WTC11 (cell line): ENCODE data around the gene TBC1D4. TPM values are rescaled to one million over a fixed set of nuclear protein-coding genes. Genes with fewer than 3 reads are reported as not detected.

ENCODE experiments used
- ATAC-seq: fragments of 200-7000 bp; cut with Tn5 transposase; 2 replicates; pipeline ENCODE4 v1.10.0; 2021; ENCODE audit warnings: mild to moderate bottlenecking, moderate library complexity
- CTCF ChIA-PET: fragments of 300-600 bp; sonication (Branson Sonifier 250); formaldehyde crosslinking; loops from one replicate; lab custom pipeline; 2021; ENCODE audit warnings: antibody characterized with exemption; lab: Charles Lee
- POLR2A ChIA-PET: fragments of 350-600 bp; sonication (Branson Sonifier 250); formaldehyde crosslinking; loops from one replicate; lab custom pipeline; 2021; ENCODE audit warnings: antibody characterized with exemption; lab: Charles Lee
- DNase-seq: peaks from one replicate; pipeline ENCODE4 v3.0.0; 2021; ENCODE audit warnings: low spot score
- H3K27ac Mint-ChIP-seq: 2 replicates; pipeline ENCODE4 v1.8.0; 2021; ENCODE audit warnings: mixed read lengths
- H3K27me3 Mint-ChIP-seq: 2 replicates; pipeline ENCODE4 v1.8.0; 2021; ENCODE audit warnings: low read depth, mild to moderate bottlenecking, moderate library complexity, mixed read lengths
- H3K36me3 Mint-ChIP-seq: 2 replicates; pipeline ENCODE4 v1.8.0; 2021; ENCODE audit warnings: mixed read lengths
- H3K4me1 Mint-ChIP-seq: 2 replicates; pipeline ENCODE4 v1.8.0; 2022; ENCODE audit warnings: mixed read lengths
- H3K4me3 Mint-ChIP-seq: 2 replicates; pipeline ENCODE4 v1.8.0; 2021; ENCODE audit warnings: mild to moderate bottlenecking, moderate library complexity, mixed read lengths
- H3K9me3 Mint-ChIP-seq: 2 replicates; pipeline ENCODE4 v1.8.0; 2021; ENCODE audit warnings: mixed read lengths
- ATF3 ChIP-seq: sonication (generic); formaldehyde crosslinking; conservative IDR thresholded peaks from 2 replicates; pipeline ENCODE4 v1.8.1; 2022; ENCODE audit warnings: mild to moderate bottlenecking, missing genetic modification reagents
- ATF6 ChIP-seq: sonication (generic); formaldehyde crosslinking; IDR thresholded peaks from 2 replicates; pipeline ENCODE4 v1.8.1; 2023; ENCODE audit warnings: mild to moderate bottlenecking, missing genetic modification reagents
- CBFB ChIP-seq: sonication (generic); formaldehyde crosslinking; IDR thresholded peaks from 2 replicates; pipeline ENCODE4 v1.8.1; 2022; ENCODE audit warnings: mild to moderate bottlenecking, low read depth, missing genetic modification reagents
- ELF4 ChIP-seq: sonication (generic); formaldehyde crosslinking; IDR thresholded peaks from 2 replicates; pipeline ENCODE4 v1.8.1; 2022; ENCODE audit warnings: low read depth, mild to moderate bottlenecking, moderate library complexity, missing genetic modification reagents
- IRF2 ChIP-seq: sonication (generic); formaldehyde crosslinking; IDR thresholded peaks from 2 replicates; pipeline ENCODE4 v1.8.0; 2022; ENCODE audit warnings: low read depth, missing genetic modification reagents, borderline replicate concordance
- JAZF1 ChIP-seq: fragments of 250-450 bp; sonication (Bioruptor Pico); IDR thresholded peaks from 2 replicates; pipeline ENCODE4 v1.9.0; 2021; ENCODE audit warnings: moderate library complexity, mild to moderate bottlenecking, inconsistent platforms
- KAT7 ChIP-seq: sonication (generic); formaldehyde crosslinking; IDR thresholded peaks from 2 replicates; pipeline ENCODE4 v1.8.1; 2023; ENCODE audit warnings: missing genetic modification reagents, mild to moderate bottlenecking, borderline replicate concordance
- MAX ChIP-seq: sonication (generic); formaldehyde crosslinking; IDR thresholded peaks from 2 replicates; pipeline ENCODE4 v1.8.0; 2022; ENCODE audit warnings: mild to moderate bottlenecking, missing genetic modification reagents
- NFE2L1 ChIP-seq: sonication (generic); formaldehyde crosslinking; IDR thresholded peaks from 2 replicates; pipeline ENCODE4 v1.8.1; 2023; ENCODE audit warnings: missing genetic modification reagents
- NR2C2 ChIP-seq: sonication (generic); formaldehyde crosslinking; IDR thresholded peaks from 2 replicates; pipeline ENCODE4 v1.8.0; 2022; ENCODE audit warnings: mild to moderate bottlenecking, missing genetic modification reagents
- RORB ChIP-seq: fragments of 250-450 bp; sonication (Bioruptor Pico); IDR thresholded peaks from 2 replicates; pipeline ENCODE4 v1.9.0; 2021; ENCODE audit warnings: mild to moderate bottlenecking
- STAT6 ChIP-seq: sonication (generic); formaldehyde crosslinking; conservative IDR thresholded peaks from 2 replicates; pipeline ENCODE4 v1.8.1; 2023; ENCODE audit warnings: mild to moderate bottlenecking, low read depth, missing genetic modification reagents, moderate library complexity
- TCF7 ChIP-seq: sonication (generic); formaldehyde crosslinking; IDR thresholded peaks from 2 replicates; pipeline ENCODE4 v1.8.0; 2022; ENCODE audit warnings: mild to moderate bottlenecking, low read depth, missing genetic modification reagents, moderate library complexity
- total RNA-seq: library from RNA; stranded (reverse); gene quantifications from 3 replicates; pipeline ENCODE4 v1.2.3, GENCODE V29; 2021
- TF ChIP-seq, protein P1 (sequence below): sonication (generic); formaldehyde crosslinking; IDR thresholded peaks from 2 replicates; pipeline ENCODE4 v1.8.0; 2022; ENCODE audit warnings: mild to moderate bottlenecking, missing genetic modification reagents
- TF ChIP-seq, protein P2 (sequence below): sonication (generic); formaldehyde crosslinking; IDR thresholded peaks from 2 replicates; pipeline ENCODE4 v1.8.1; 2023; ENCODE audit warnings: mild to moderate bottlenecking, missing genetic modification reagents, borderline replicate concordance
- TF ChIP-seq, protein P3 (sequence below): sonication (generic); formaldehyde crosslinking; IDR thresholded peaks from 2 replicates; pipeline ENCODE4 v1.8.1; 2022; ENCODE audit warnings: mild to moderate bottlenecking, moderate library complexity, missing genetic modification reagents
- TF ChIP-seq, protein P4 (sequence below): sonication (generic); formaldehyde crosslinking; IDR thresholded peaks from 2 replicates; pipeline ENCODE4 v1.8.1; 2023; ENCODE audit warnings: mild to moderate bottlenecking, missing genetic modification reagents
- TF ChIP-seq, protein P5 (sequence below): sonication (generic); formaldehyde crosslinking; IDR thresholded peaks from 2 replicates; pipeline ENCODE4 v1.8.1; 2022; ENCODE audit warnings: low read depth, mild to moderate bottlenecking, moderate library complexity, missing genetic modification reagents, borderline replicate concordance

Gene TBC1D4
- total RNA-seq, 1 experiment from 2014 or later: 37.1 TPM

- TF ChIP-seq NR2C2 (CRISPR knock-in tag) (no peak), NFE2L1 (CRISPR knock-in tag) (no peak), STAT6 (CRISPR knock-in tag) (no peak)
Observed at GRCh38 chr13:75296641-75297040, 185.3 kb downstream of the TBC1D4 start (continued).

DNA sequence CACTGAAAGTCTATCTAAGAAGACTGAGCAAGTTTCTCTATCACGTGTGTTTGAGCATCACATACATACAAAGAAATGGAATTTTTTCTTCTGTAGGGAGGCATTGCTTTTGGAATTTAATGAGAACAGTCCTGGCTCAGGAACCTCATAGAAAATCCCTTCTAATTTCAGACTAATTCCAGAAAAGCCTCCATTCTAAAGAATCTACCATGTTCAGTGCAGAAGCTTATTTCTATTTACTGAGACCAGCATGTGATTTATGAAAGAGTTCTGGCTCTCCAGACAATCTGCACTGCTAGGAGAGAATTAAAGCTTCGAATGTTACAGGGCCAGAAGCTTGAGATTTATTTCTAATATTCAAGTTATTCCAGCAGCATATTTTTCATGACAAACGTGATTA is 186.8 kb downstream of the TBC1D4 start:
- H3K36me3 Mint-ChIP-seq: peaks cover 5% of the 10 kb centered on the region; the same call in 1 of the 2 replicates
- CTCF ChIA-PET: no interaction called here
- ATAC-seq (no peak), DNase-seq (no peak)
- POLR2A ChIA-PET: no interaction called here
- H3K27me3 Mint-ChIP-seq: peaks cover 4% of the 10 kb centered on the region
- H3K4me3 Mint-ChIP-seq: no peak overlapping the region
- no peak overlapping the region for H3K27ac Mint-ChIP-seq
- no peaks in the 10 kb centered on the region for H3K9me3 Mint-ChIP-seq
- H3K4me1 Mint-ChIP-seq: peaks cover 14% of the 10 kb centered on the region
- TF ChIP-seq, protein P1, sequence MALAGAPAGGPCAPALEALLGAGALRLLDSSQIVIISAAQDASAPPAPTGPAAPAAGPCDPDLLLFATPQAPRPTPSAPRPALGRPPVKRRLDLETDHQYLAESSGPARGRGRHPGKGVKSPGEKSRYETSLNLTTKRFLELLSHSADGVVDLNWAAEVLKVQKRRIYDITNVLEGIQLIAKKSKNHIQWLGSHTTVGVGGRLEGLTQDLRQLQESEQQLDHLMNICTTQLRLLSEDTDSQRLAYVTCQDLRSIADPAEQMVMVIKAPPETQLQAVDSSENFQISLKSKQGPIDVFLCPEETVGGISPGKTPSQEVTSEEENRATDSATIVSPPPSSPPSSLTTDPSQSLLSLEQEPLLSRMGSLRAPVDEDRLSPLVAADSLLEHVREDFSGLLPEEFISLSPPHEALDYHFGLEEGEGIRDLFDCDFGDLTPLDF (CRISPR knock-in tag): no peak
- TF ChIP-seq, protein P2, sequence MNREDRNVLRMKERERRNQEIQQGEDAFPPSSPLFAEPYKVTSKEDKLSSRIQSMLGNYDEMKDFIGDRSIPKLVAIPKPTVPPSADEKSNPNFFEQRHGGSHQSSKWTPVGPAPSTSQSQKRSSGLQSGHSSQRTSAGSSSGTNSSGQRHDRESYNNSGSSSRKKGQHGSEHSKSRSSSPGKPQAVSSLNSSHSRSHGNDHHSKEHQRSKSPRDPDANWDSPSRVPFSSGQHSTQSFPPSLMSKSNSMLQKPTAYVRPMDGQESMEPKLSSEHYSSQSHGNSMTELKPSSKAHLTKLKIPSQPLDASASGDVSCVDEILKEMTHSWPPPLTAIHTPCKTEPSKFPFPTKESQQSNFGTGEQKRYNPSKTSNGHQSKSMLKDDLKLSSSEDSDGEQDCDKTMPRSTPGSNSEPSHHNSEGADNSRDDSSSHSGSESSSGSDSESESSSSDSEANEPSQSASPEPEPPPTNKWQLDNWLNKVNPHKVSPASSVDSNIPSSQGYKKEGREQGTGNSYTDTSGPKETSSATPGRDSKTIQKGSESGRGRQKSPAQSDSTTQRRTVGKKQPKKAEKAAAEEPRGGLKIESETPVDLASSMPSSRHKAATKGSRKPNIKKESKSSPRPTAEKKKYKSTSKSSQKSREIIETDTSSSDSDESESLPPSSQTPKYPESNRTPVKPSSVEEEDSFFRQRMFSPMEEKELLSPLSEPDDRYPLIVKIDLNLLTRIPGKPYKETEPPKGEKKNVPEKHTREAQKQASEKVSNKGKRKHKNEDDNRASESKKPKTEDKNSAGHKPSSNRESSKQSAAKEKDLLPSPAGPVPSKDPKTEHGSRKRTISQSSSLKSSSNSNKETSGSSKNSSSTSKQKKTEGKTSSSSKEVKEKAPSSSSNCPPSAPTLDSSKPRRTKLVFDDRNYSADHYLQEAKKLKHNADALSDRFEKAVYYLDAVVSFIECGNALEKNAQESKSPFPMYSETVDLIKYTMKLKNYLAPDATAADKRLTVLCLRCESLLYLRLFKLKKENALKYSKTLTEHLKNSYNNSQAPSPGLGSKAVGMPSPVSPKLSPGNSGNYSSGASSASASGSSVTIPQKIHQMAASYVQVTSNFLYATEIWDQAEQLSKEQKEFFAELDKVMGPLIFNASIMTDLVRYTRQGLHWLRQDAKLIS: no peak
- TF ChIP-seq MAX (CRISPR knock-in tag) (no peak), ELF4 (CRISPR knock-in tag) (no peak), ATF3 (CRISPR knock-in tag) (no peak), CBFB (CRISPR knock-in tag) (no peak), NR2C2 (CRISPR knock-in tag) (no peak), TCF7 (CRISPR knock-in tag) (no peak), KAT7 (CRISPR knock-in tag) (no peak), STAT6 (CRISPR knock-in tag) (no peak), RORB (no peak), IRF2 (CRISPR knock-in tag) (no peak), ATF6 (no peak), JAZF1 (CRISPR knock-in tag) (no peak)
- TF ChIP-seq, protein P3, sequence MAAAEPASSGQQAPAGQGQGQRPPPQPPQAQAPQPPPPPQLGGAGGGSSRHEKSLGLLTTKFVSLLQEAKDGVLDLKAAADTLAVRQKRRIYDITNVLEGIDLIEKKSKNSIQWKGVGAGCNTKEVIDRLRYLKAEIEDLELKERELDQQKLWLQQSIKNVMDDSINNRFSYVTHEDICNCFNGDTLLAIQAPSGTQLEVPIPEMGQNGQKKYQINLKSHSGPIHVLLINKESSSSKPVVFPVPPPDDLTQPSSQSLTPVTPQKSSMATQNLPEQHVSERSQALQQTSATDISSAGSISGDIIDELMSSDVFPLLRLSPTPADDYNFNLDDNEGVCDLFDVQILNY: no peak
- TF ChIP-seq, protein P4, sequence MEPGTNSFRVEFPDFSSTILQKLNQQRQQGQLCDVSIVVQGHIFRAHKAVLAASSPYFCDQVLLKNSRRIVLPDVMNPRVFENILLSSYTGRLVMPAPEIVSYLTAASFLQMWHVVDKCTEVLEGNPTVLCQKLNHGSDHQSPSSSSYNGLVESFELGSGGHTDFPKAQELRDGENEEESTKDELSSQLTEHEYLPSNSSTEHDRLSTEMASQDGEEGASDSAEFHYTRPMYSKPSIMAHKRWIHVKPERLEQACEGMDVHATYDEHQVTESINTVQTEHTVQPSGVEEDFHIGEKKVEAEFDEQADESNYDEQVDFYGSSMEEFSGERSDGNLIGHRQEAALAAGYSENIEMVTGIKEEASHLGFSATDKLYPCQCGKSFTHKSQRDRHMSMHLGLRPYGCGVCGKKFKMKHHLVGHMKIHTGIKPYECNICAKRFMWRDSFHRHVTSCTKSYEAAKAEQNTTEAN (CRISPR knock-in tag): no peak
- TF ChIP-seq, protein P5, sequence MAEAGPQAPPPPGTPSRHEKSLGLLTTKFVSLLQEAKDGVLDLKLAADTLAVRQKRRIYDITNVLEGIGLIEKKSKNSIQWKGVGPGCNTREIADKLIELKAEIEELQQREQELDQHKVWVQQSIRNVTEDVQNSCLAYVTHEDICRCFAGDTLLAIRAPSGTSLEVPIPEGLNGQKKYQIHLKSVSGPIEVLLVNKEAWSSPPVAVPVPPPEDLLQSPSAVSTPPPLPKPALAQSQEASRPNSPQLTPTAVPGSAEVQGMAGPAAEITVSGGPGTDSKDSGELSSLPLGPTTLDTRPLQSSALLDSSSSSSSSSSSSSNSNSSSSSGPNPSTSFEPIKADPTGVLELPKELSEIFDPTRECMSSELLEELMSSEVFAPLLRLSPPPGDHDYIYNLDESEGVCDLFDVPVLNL: no peak
